GM12864 (cell line): ENCODE data around the gene GNAL.

Source experiments
- DNase-seq: peaks from one replicate; pipeline ENCODE4 v3.0.0-alpha.2; 2011; ENCODE audit warnings: low read depth
- H3K4me3 ChIP-seq: 2 replicates; pipeline ENCODE4 v1.5.1; 2011; ENCODE audit warnings: mild to moderate bottlenecking, low read depth, low read length, control low read depth
- CTCF ChIP-seq: IDR thresholded peaks from 2 replicates; pipeline ENCODE4 v1.5.1; 2011; ENCODE audit warnings: low read depth, mild to moderate bottlenecking, moderate library complexity, low read length, control low read depth, inconsistent platforms; ENCODE audit errors: missing control alignments

The GNAL gene

DNA sequence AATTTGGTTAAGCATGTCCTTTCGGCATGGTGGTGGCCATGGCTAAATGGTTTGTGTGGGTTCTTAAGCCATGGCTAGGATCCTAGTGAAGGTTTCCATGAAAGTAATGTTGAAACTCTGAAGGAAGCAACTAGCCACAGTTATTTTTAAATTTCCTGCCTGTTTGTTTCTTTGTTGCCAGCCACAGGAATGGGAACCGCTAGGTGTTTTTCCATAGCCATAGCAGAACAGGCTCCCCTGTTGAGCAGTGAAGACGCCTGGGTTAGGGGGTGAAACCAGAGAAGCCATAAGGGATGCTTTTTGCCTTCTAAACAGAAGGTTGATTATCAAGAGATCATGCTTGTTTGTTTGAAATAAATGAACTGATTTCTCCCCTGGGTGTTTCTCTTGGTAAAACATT, 102.1 kb downstream of the GNAL start:
- TF ChIP-seq CTCF = no peak
- DNase-seq = no peak

DNA sequence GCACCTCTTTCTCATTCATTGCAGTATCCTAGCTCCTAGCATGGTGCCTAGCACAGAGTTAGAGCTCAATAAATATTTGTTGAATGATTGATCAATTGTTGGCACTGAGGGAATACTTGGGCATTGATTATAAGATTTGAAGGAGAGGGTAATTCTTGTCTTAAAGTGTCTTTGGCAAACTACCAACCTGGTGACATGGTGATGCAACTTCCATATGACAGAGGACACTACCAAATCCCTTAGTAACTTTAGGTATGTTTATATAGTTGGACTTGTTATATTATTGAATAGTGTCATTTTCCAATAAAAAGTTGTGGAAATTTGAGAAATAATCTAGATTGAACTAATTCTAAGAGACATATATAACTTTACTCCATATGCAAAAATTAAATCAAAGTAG, 103.6 kb downstream of the GNAL start:
- TF ChIP-seq CTCF = no peak
- DNase-seq = no peak
- H3K4me3 ChIP-seq = no peak overlapping the region

More for the DNA sequence above, 102.1 kb downstream of the GNAL start:
- no peak overlapping the region for H3K4me3 ChIP-seq

DNA sequence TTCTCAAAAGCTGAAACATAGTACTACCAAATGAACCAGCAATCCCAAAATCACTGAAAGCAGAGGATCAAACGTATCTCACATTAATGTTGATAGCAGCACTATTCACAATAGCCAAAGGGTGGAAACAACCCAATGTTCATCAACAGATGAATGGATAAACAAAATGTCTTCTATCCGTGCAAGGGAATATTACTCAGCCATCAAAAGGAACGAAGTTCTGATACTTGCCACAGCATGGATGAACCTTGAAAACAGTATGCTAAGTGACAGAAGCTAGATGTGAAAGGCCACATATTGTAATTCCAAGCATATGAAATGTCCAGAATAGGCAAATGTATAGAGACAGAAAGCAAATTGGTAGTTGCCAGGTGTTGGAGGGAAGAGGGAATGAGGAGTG, 105.1 kb downstream of the GNAL start:
- no peak for DNase-seq
- no peak for TF ChIP-seq CTCF
- no peak overlapping the region for H3K4me3 ChIP-seq

GRCh38 chr18:11795916-11796315, 106.9 kb downstream of the GNAL start:
- H3K4me3 ChIP-seq = no peak overlapping the region
- DNase-seq = no peak
- TF ChIP-seq CTCF = no peak

- H3K4me3 ChIP-seq = no peak overlapping the region
- no peak for DNase-seq
- TF ChIP-seq CTCF = no peak
Observed at GRCh38 chr18:11798271-11798670, 109.2 kb downstream of the GNAL start.

DNA sequence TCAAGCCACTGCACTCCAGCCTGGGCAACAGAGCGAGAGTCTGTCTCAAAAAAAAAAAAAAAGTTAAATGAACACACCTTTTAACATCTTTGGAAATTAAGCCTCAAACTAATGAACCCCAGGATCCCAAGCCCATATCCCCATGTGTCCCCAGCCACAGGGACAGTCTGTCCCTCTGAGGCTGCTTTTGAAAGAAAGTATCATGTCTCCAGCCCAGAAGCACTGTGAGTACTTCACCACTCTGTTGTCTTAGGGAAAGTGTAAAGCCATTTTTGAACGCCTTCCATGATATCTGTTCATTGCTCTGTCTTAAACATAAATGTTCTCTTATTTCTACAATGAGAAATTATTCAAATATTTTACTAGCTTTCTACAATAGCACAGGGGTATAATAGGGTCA, 110.0 kb downstream of the GNAL start:
- H3K4me3 ChIP-seq = no peak overlapping the region
- TF ChIP-seq CTCF = no peak
- no peak for DNase-seq

GRCh38 chr18:11800566-11801334, 111.7 kb downstream of the GNAL start:
- no peak overlapping the region for H3K4me3 ChIP-seq
- TF ChIP-seq CTCF = no peak
- no peak for DNase-seq
